ENCODE results near the gene IFT80. TPM values are rescaled to one million over a fixed set of nuclear protein-coding genes. Genes with fewer than 3 reads are reported as not detected.
A peak's percentile ranks its signal among the peaks of the same experiment; 100 is the strongest.

The IFT80 gene
- polyA plus RNA-seq, 1 of the 3 experiments (the other 2 are of a cell fraction) = 10.5 TPM

GRCh38 chr3:160398820-160399124, 253 bp downstream of the IFT80 start:
- CTCF ChIA-PET = interaction anchor here (0.7 to 2.2 kb wide), 2 partner anchors 14 to 366 kb away, joined by 4 to 10 read pairs; no protein-coding TSS in a partner anchor
- WGBS (ENCODE audit: low lambda C conversion rate) = under 1% methylated on average over 9 of the region's 9 CpGs

GRCh38 chr3:160395297-160395696, 3.7 kb downstream of the IFT80 start:
- Histone ChIP-seq H3K79me2 (ENCODE audit: insufficient read depth) (peaks cover 88% of the 10 kb centered on the region), H3K36me3 (replicated peaks in 1 of 2; ENCODE audit: control insufficient read depth in 1 of 2, insufficient read depth in 2 of 2, low read length in 1 of 2) (no peaks in the 10 kb centered on the region), H3K27ac (ENCODE audit: low read depth in 2 of 2, low read length in 1 of 2) (peak overlapping the region; percentile 65 to 75), H3F3A (replicated peaks; ENCODE audit: insufficient read depth) (peaks cover 15% of the 10 kb centered on the region), H4K20me1 (ENCODE audit: insufficient read depth) (no peaks in the 10 kb centered on the region), H3K9me3 (no peaks in the 10 kb centered on the region), H3K4me3 (ENCODE audit: low read depth in 2 of 2, low read length in 1 of 2) (no peak overlapping the region; a peak in 2 of 4 replicates), H2AFZ (ENCODE audit: low read depth) (0 out of 2 replicates have a peak overlapping the region, but pooled peaks have one; percentile 17), H3K9me2 (no peaks in the 10 kb centered on the region), H3K4me1 (ENCODE audit: control insufficient read depth in 1 of 2, insufficient read depth in 2 of 2, low read depth in 1 of 2, low read length in 1 of 2) (peaks cover 9 to 10% of the 10 kb centered on the region in 2 experiments; a peak in 2 of 4 replicates), H3K9ac (no peak overlapping the region; the same call in 1 of the 2 replicates), H3K4me2 (peak overlapping the region; percentile 45), H3K27me3 (ENCODE audit: insufficient read depth) (no peaks in the 10 kb centered on the region)
- ChIA-PET POLR2A (no interaction called here), CTCF (interaction anchor here (0.7 to 1.3 kb wide), 3 partner anchors 53 to 232 kb away, joined by 3 to 4 read pairs (median 3); no protein-coding TSS in a partner anchor)
- no peak for DNase-seq
- TF ChIP-seq IRF3 (IDR thresholded peaks at IDR 0.05; ENCODE audit: low read depth, low read length) (no peak), RXRA (IDR thresholded peaks at IDR 0.05; ENCODE audit: borderline replicate concordance, low read depth) (no peak), MAX (IDR thresholded peaks at IDR 0.05; ENCODE audit: low read depth) (peak; percentile 63; the same call in 1 of the 2 replicates), TEAD4 (IDR thresholded peaks at IDR 0.05; ENCODE audit: borderline replicate concordance, insufficient read depth) (no peak), FOSL2 (IDR thresholded peaks at IDR 0.05; ENCODE audit: borderline replicate concordance, low read depth) (peak; percentile 28; the same call in 1 of the 2 replicates), YY1 (IDR thresholded peaks at IDR 0.05; ENCODE audit: low read depth) (no peak), RCOR1 (IDR thresholded peaks at IDR 0.05; ENCODE audit: low read length) (no peak), RFX5 (IDR thresholded peaks at IDR 0.05; ENCODE audit: low read length) (no peak), NFIC (IDR thresholded peaks at IDR 0.05; ENCODE audit: borderline replicate concordance) (peak; percentile 63), GATA2 (CRISPR knock-in tag; IDR thresholded peaks at IDR 0.05) (no peak), REST (IDR thresholded peaks at IDR 0.05; ENCODE audit: low read depth, low read length) (no peak), TAF1 (IDR thresholded peaks at IDR 0.05; ENCODE audit: borderline replicate concordance, low read depth, low read length) (no peak), CHD2 (IDR thresholded peaks at IDR 0.05; ENCODE audit: low read length, partially characterized antibody) (no peak), USF1 (IDR thresholded peaks at IDR 0.05; ENCODE audit: borderline replicate concordance, low read depth) (no peak), MXI1 (IDR thresholded peaks at IDR 0.05; ENCODE audit: low read depth, low read length) (no peak), ELF1 (IDR thresholded peaks at IDR 0.05) (0 out of 2 replicates have a peak, but pooled peaks have one; percentile 25)

More at GRCh38 chr3:160398820-160399124, 253 bp downstream of the IFT80 start:
- H3K27me3 ChIP-seq (ENCODE audit: insufficient read depth) = no peaks in the 10 kb centered on the region
- H4K20me1 ChIP-seq (ENCODE audit: insufficient read depth) = peaks cover 15% of the 10 kb centered on the region; the same call in 1 of the 2 replicates
- H3K9me2 ChIP-seq = no peaks in the 10 kb centered on the region
- DNase-seq = no peak
- H2AFZ ChIP-seq (ENCODE audit: low read depth) = peak overlapping the region; percentile 80
- peak overlapping the region; percentile 99 for H3K9ac ChIP-seq
- peak overlapping the region; percentile 88 to 94 for H3K27ac ChIP-seq (ENCODE audit: low read depth in 2 of 2, low read length in 1 of 2)
- TF ChIP-seq MAX (IDR thresholded peaks at IDR 0.05; ENCODE audit: low read depth) = peak; percentile 15; the same call in 1 of the 2 replicates
- TF ChIP-seq IRF3 (IDR thresholded peaks at IDR 0.05; ENCODE audit: low read depth, low read length) = no peak
- H3F3A ChIP-seq (replicated peaks; ENCODE audit: insufficient read depth) = peaks cover 22% of the 10 kb centered on the region
- peaks cover 2 to 7% of the 10 kb centered on the region in 2 experiments for H3K36me3 ChIP-seq (replicated peaks in 1 of 2; ENCODE audit: control insufficient read depth in 1 of 2, insufficient read depth in 2 of 2, low read length in 1 of 2)
- peak overlapping the region; percentile 79 to 96 for H3K4me3 ChIP-seq (ENCODE audit: low read depth in 2 of 2, low read length in 1 of 2)
- no peaks in the 10 kb centered on the region for H3K9me3 ChIP-seq
- POLR2A ChIA-PET = no interaction called here
- peaks cover 92% of the 10 kb centered on the region for H3K79me2 ChIP-seq (ENCODE audit: insufficient read depth)
- peaks cover 10 to 12% of the 10 kb centered on the region in 2 experiments; a peak in 2 of 4 replicates for H3K4me1 ChIP-seq (ENCODE audit: control insufficient read depth in 1 of 2, insufficient read depth in 2 of 2, low read depth in 1 of 2, low read length in 1 of 2)
- peak overlapping the region; percentile 85 for H3K4me2 ChIP-seq
